Measurements from ENCODE around the gene CCDC24. TPM values are rescaled to one million over a fixed set of nuclear protein-coding genes. Genes with fewer than 3 reads are reported as not detected.

Gene CCDC24
- total RNA-seq, 1 experiment from 2014 or later, result 11.8 TPM

- Mint-ChIP-seq H3K27me3 (ENCODE audit: low read depth) (peaks cover 1% of the 10 kb centered on the region), H3K9me3 (no peaks in the 10 kb centered on the region), H3K4me1 (peaks cover 17 to 20% of the 10 kb centered on the region in 2 experiments), H3K27ac (no peak overlapping the region), H3K36me3 (ENCODE audit: insufficient read depth in 1 of 3, low read depth in 3 of 3) (peaks cover 10 to 29% (median 14%) of the 10 kb centered on the region in 3 experiments; a peak in 6 of 7 replicates), H3K4me3 (peak overlapping the region; percentile 98 to 100)
- no peak overlapping the region for H2BK5ac ChIP-seq (ENCODE audit: insufficient read length, low read length)
- WGBS (ENCODE audit: extremely low coverage, insufficient read length, low lambda C conversion rate), result no CpG with 5 or more reads among the region's 7 CpGs
- H3K4me1 ChIP-seq (ENCODE audit: insufficient read depth, low read length), result no peaks in the 10 kb centered on the region; the same call in 1 of the 2 replicates
- TF ChIP-seq, protein P1, sequence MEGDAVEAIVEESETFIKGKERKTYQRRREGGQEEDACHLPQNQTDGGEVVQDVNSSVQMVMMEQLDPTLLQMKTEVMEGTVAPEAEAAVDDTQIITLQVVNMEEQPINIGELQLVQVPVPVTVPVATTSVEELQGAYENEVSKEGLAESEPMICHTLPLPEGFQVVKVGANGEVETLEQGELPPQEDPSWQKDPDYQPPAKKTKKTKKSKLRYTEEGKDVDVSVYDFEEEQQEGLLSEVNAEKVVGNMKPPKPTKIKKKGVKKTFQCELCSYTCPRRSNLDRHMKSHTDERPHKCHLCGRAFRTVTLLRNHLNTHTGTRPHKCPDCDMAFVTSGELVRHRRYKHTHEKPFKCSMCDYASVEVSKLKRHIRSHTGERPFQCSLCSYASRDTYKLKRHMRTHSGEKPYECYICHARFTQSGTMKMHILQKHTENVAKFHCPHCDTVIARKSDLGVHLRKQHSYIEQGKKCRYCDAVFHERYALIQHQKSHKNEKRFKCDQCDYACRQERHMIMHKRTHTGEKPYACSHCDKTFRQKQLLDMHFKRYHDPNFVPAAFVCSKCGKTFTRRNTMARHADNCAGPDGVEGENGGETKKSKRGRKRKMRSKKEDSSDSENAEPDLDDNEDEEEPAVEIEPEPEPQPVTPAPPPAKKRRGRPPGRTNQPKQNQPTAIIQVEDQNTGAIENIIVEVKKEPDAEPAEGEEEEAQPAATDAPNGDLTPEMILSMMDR (conservative IDR thresholded peaks at IDR 0.05), result no peak
- no peak overlapping the region for H3K56ac ChIP-seq (ENCODE audit: insufficient read length, low read depth, low read length)
- H3K4me2 ChIP-seq (ENCODE audit: insufficient read depth, insufficient read length, low read length), result peak overlapping the region; percentile 81
- no peak for DNase-seq
- no peak overlapping the region for H3K23ac ChIP-seq (ENCODE audit: insufficient read length, low read depth, low read length)
- H2BK12ac ChIP-seq (ENCODE audit: insufficient read length, low read depth, low read length), result no peak overlapping the region
- peaks cover 3% of the 10 kb centered on the region for H3K79me1 ChIP-seq (ENCODE audit: insufficient read depth, low read depth, low read length, poor library complexity, severe bottlenecking)
- H2BK15ac ChIP-seq (ENCODE audit: low read depth, low read length), result no peak overlapping the region
- no peak overlapping the region for H3K4ac ChIP-seq (ENCODE audit: low read depth, low read length)
- H2AFZ ChIP-seq (ENCODE audit: low read length), result no peak overlapping the region
- no peaks in the 10 kb centered on the region; the same call in 1 of the 2 replicates for H3K79me2 ChIP-seq (ENCODE audit: insufficient read depth, low read length)
- H3K27ac ChIP-seq (ENCODE audit: insufficient read length, low read depth, low read length), result no peak overlapping the region
- H3K14ac ChIP-seq (ENCODE audit: insufficient read depth, low read length), result no peak overlapping the region
- H2AK5ac ChIP-seq (ENCODE audit: insufficient read length, low read length), result no peak overlapping the region
- H3K18ac ChIP-seq (ENCODE audit: insufficient read length, low read depth, low read length), result no peak overlapping the region
- no peaks in the 10 kb centered on the region for H4K20me1 ChIP-seq (ENCODE audit: control insufficient read depth, insufficient read depth, insufficient read length)
- H3K9me3 ChIP-seq (ENCODE audit: control insufficient read depth, low read depth, low read length), result no peaks in the 10 kb centered on the region
- H3K23me2 ChIP-seq (ENCODE audit: insufficient read length, low read depth, low read length, poor library complexity, severe bottlenecking), result peaks cover 10% of the 10 kb centered on the region
- H4K5ac ChIP-seq (ENCODE audit: insufficient read length, low read depth, low read length), result no peak overlapping the region
- H2BK120ac ChIP-seq (ENCODE audit: low read depth, low read length, poor library complexity, severe bottlenecking), result no peak overlapping the region
- H3K27me3 ChIP-seq (ENCODE audit: insufficient read depth, low read length), result no peaks in the 10 kb centered on the region
- H4K91ac ChIP-seq (ENCODE audit: insufficient read length, low read depth, low read length), result no peak overlapping the region
- no peak overlapping the region for H4K8ac ChIP-seq (replicated peaks; ENCODE audit: insufficient read length, low read depth, low read length)
- H2BK20ac ChIP-seq (ENCODE audit: low read depth, low read length, poor library complexity, severe bottlenecking), result no peak overlapping the region
- H3T11ph ChIP-seq (ENCODE audit: low read length), result no peak overlapping the region
- no peak overlapping the region for H3K9ac ChIP-seq (ENCODE audit: extremely low read depth, insufficient read length, low read length)
Observed at GRCh38 chr1:43969416-43969745, 22.0 kb upstream of the CCDC24 start.

All from H9 (cell line).